ENCODE data around the gene PIH1D1. TPM values are rescaled to one million over a fixed set of nuclear protein-coding genes. Genes with fewer than 3 reads are reported as not detected.
A peak's percentile ranks its signal among the peaks of the same experiment; 100 is the strongest.

The PIH1D1 gene
- total RNA-seq, 1 experiment from 2014 or later, result 166 TPM

- Histone ChIP-seq H3K79me2 (ENCODE audit: insufficient read depth, low read length) (no peaks in the 10 kb centered on the region), H3K23ac (ENCODE audit: insufficient read length, low read depth, low read length) (no peak overlapping the region), H3K27me3 (ENCODE audit: insufficient read depth, low read length) (peaks cover 34% of the 10 kb centered on the region; the same call in 1 of the 2 replicates), H3K14ac (ENCODE audit: insufficient read depth, low read length) (no peak overlapping the region), H2AFZ (ENCODE audit: low read length) (no peak overlapping the region), H2BK120ac (ENCODE audit: low read depth, low read length, poor library complexity, severe bottlenecking) (no peak overlapping the region), H4K20me1 (ENCODE audit: control insufficient read depth, insufficient read depth, insufficient read length) (no peaks in the 10 kb centered on the region), H3K4me2 (ENCODE audit: insufficient read depth, insufficient read length, low read length) (peak overlapping the region; percentile 21), H3K79me1 (ENCODE audit: insufficient read depth, low read depth, low read length, poor library complexity, severe bottlenecking) (no peaks in the 10 kb centered on the region), H4K5ac (ENCODE audit: insufficient read length, low read depth, low read length) (no peak overlapping the region), H2BK12ac (ENCODE audit: insufficient read length, low read depth, low read length) (no peak overlapping the region), H2BK20ac (ENCODE audit: low read depth, low read length, poor library complexity, severe bottlenecking) (no peak overlapping the region), H3T11ph (ENCODE audit: low read length) (no peak overlapping the region), H4K91ac (ENCODE audit: insufficient read length, low read depth, low read length) (no peak overlapping the region), H3K4me1 (ENCODE audit: insufficient read depth, low read length) (no peaks in the 10 kb centered on the region), H3K9ac (ENCODE audit: extremely low read depth, insufficient read length, low read length) (no peak overlapping the region), H3K18ac (ENCODE audit: insufficient read length, low read depth, low read length) (no peak overlapping the region), H3K27ac (ENCODE audit: insufficient read length, low read depth, low read length) (no peak overlapping the region), H3K56ac (ENCODE audit: insufficient read length, low read depth, low read length) (no peak overlapping the region), H3K23me2 (ENCODE audit: insufficient read length, low read depth, low read length, poor library complexity, severe bottlenecking) (peaks cover 6% of the 10 kb centered on the region), H3K9me3 (ENCODE audit: control insufficient read depth, low read depth, low read length) (no peaks in the 10 kb centered on the region), H4K8ac (replicated peaks; ENCODE audit: insufficient read length, low read depth, low read length) (no peak overlapping the region), H2BK15ac (ENCODE audit: low read depth, low read length) (no peak overlapping the region), H3K4ac (ENCODE audit: low read depth, low read length) (no peak overlapping the region), H2AK5ac (ENCODE audit: insufficient read length, low read length) (no peak overlapping the region), H2BK5ac (ENCODE audit: insufficient read length, low read length) (no peak overlapping the region)
- H3K27me3 Mint-ChIP-seq (ENCODE audit: low read depth), result peaks cover 88% of the 10 kb centered on the region
- no peak for TF ChIP-seq CTCF (conservative IDR thresholded peaks at IDR 0.05)
- WGBS (ENCODE audit: extremely low coverage, insufficient read length, low lambda C conversion rate), result no CpG with 5 or more reads among the region's 10 CpGs
- H3K36me3 Mint-ChIP-seq (ENCODE audit: insufficient read depth in 1 of 3, low read depth in 3 of 3), result peaks cover 3 to 13% (median 5%) of the 10 kb centered on the region in 3 experiments
- peaks cover 4 to 8% of the 10 kb centered on the region in 2 experiments; a peak in 3 of 5 replicates for H3K9me3 Mint-ChIP-seq
- peak overlapping the region in 1 of 2 experiments; percentile 76; a peak in 3 of 5 replicates for H3K4me3 Mint-ChIP-seq
- peaks cover 22 to 66% of the 10 kb centered on the region in 2 experiments for H3K4me1 Mint-ChIP-seq
- peak overlapping the region in 2 of 3 experiments; percentile 22 to 88; a peak in 3 of 7 replicates for H3K27ac Mint-ChIP-seq
- DNase-seq, result no peak
Measured at GRCh38 chr19:49435670-49436069, 15.9 kb downstream of the PIH1D1 start.

Data from H9 (cell line).